ENCODE data around the gene P2RY10. TPM values are rescaled to one million over a fixed set of nuclear protein-coding genes. Genes with fewer than 3 reads are reported as not detected.

The P2RY10 gene
- total RNA-seq, 2 donors from 2014 or later = 0.43 TPM; not detected in 1

- no peak for DNase-seq (ENCODE audit: low spot score)
- Histone ChIP-seq H3K9me3 (no peaks in the 10 kb centered on the region), H3K4me3 (no peak overlapping the region), H3K27ac (no peak overlapping the region), H3K36me3 (no peaks in the 10 kb centered on the region), H3K27me3 (no peaks in the 10 kb centered on the region), H3K4me1 (no peaks in the 10 kb centered on the region)
- no peak for TF ChIP-seq CTCF (IDR thresholded peaks at IDR 0.05)
Measured at GRCh38 chrX:78944351-78944750, 840 bp upstream of the P2RY10 start.

GRCh38 chrX:78946178-78946931 is 1.2 kb downstream of the P2RY10 start:
- Histone ChIP-seq H3K4me3 (no peak overlapping the region), H3K9me3 (no peaks in the 10 kb centered on the region), H3K27me3 (no peaks in the 10 kb centered on the region), H3K27ac (no peak overlapping the region), H3K4me1 (no peaks in the 10 kb centered on the region), H3K36me3 (no peaks in the 10 kb centered on the region)
- no peak for TF ChIP-seq CTCF (IDR thresholded peaks at IDR 0.05)
- DNase-seq (ENCODE audit: low spot score) = no peak

- Histone ChIP-seq H3K9me3 (no peaks in the 10 kb centered on the region), H3K27me3 (no peaks in the 10 kb centered on the region), H3K4me1 (no peaks in the 10 kb centered on the region), H3K4me3 (no peak overlapping the region), H3K27ac (no peak overlapping the region), H3K36me3 (no peaks in the 10 kb centered on the region)
- no peak for TF ChIP-seq CTCF (IDR thresholded peaks at IDR 0.05)
- DNase-seq (ENCODE audit: low spot score) = no peak
Measured at GRCh38 chrX:78950009-78950835, 5.0 kb downstream of the P2RY10 start.

- H3K36me3 ChIP-seq = no peaks in the 10 kb centered on the region
- H3K4me1 ChIP-seq = no peaks in the 10 kb centered on the region
- no peak overlapping the region for H3K27ac ChIP-seq
- no peaks in the 10 kb centered on the region for H3K9me3 ChIP-seq
- DNase-seq (ENCODE audit: low spot score) = no peak
- no peak overlapping the region for H3K4me3 ChIP-seq
- TF ChIP-seq CTCF (IDR thresholded peaks at IDR 0.05) = no peak
- no peaks in the 10 kb centered on the region for H3K27me3 ChIP-seq
Measured at GRCh38 chrX:78957049-78957767, 12.0 kb downstream of the P2RY10 start.

- Histone ChIP-seq H3K9me3 (no peaks in the 10 kb centered on the region), H3K4me3 (no peak overlapping the region), H3K4me1 (no peaks in the 10 kb centered on the region), H3K27ac (no peak overlapping the region), H3K27me3 (no peaks in the 10 kb centered on the region), H3K36me3 (no peaks in the 10 kb centered on the region)
- TF ChIP-seq CTCF (IDR thresholded peaks at IDR 0.05) = no peak
- DNase-seq (ENCODE audit: low spot score) = no peak
Measured at GRCh38 chrX:78957768-78958130, 12.6 kb downstream of the P2RY10 start.
